Coronary artery (tissue), 2 donors: ENCODE data around the gene MUL1.

Experiments
- DNase-seq: peaks from one replicate; pipeline ENCODE4 v3.0.0-alpha.2; 2017; ENCODE audit warnings: low spot score
- H3K27ac ChIP-seq, 2 donors: fragments of 200-600 bp; sonication (generic); one replicate each; pipeline ENCODE4 v1.5.1; 2016 to 2019
- H3K4me3 ChIP-seq: fragments of 200-600 bp; sonication (generic); 2 replicates; pipeline ENCODE4 v1.5.1; 2016; ENCODE audit warnings: mild to moderate bottlenecking, moderate library complexity
- CTCF ChIP-seq: fragments of 200-600 bp; sonication (generic); IDR thresholded peaks from one replicate; pipeline ENCODE4 v1.5.1; 2019; ENCODE audit warnings: antibody characterized with exemption

The MUL1 gene

GRCh38 chr1:20474333-20474975 lies 33.5 kb downstream of the MUL1 start:
- H3K27ac ChIP-seq = no peak overlapping the region
- no peak overlapping the region for H3K4me3 ChIP-seq
- no peak for TF ChIP-seq CTCF
- DNase-seq = no peak

GRCh38 chr1:20473894-20474293 lies 34.1 kb downstream of the MUL1 start:
- no peak for DNase-seq
- TF ChIP-seq CTCF = no peak
- H3K27ac ChIP-seq = no peak overlapping the region
- H3K4me3 ChIP-seq = no peak overlapping the region

DNA sequence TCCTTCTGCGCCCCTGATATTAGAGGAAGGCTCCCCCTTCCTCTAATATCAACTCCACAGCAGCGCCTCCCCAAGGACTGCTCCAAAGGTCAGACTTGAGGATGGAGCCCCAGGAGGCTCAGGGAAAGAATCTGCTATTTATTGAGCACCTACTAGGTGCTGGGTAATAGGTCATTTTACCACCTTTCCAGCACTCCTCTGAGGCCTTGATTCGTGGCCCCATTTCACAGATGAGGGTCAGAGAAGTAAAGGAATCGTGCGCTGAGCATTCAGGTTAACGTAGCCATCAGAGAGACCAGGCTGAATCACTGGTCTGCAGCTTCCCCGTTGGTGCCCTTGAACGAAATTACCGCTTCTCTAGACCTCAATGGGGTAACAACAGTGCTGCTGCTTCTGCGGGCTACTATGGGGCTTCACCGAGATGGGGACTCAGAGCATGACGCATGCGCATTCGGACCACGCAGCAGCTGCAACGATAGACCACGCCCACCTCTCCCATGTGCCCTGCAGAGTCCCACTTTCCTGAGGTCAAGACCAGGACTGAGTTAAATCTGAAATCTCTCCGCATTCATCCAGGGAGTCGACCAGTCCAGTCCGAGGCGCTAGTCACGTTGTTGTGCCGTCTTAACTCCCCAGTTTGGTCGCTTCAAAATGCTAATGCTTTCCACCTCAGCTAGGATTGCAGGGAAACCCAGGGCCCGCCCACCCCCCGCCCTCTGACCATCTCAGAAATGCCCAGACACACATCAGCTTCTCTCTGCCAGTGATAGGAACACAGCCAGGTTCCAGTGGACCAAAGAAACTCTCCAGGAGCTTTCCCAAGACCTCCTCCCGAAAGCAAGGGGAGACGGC lies 34.9 kb downstream of the MUL1 start:
- TF ChIP-seq CTCF = no peak
- no peak for DNase-seq
- no peak overlapping the region for H3K4me3 ChIP-seq

DNA sequence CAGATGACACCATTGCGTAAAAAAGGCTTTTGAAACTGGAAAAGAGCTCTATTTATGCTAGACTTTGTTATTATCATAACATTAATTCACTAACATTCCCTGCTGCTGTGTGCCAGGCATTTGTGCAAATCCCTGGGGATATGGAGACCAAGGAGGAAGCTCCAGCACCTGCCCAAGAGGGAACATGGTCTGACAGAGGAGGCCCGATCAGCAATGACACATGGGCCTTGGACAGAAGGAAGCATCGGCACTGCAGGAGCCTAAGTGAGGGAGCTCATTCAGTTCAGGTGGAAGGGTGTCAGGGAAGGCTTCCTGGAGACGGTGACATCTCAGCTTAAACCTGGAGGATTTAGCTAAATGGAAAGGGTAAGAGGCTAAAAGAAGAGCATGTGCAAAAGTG lies 35.8 kb downstream of the MUL1 start:
- DNase-seq = no peak
- Histone ChIP-seq H3K4me3 (no peak overlapping the region), H3K27ac (no peak overlapping the region)
- TF ChIP-seq CTCF = no peak

More for the DNA sequence above, 34.9 kb downstream of the MUL1 start:
- no peak overlapping the region for H3K27ac ChIP-seq

DNA sequence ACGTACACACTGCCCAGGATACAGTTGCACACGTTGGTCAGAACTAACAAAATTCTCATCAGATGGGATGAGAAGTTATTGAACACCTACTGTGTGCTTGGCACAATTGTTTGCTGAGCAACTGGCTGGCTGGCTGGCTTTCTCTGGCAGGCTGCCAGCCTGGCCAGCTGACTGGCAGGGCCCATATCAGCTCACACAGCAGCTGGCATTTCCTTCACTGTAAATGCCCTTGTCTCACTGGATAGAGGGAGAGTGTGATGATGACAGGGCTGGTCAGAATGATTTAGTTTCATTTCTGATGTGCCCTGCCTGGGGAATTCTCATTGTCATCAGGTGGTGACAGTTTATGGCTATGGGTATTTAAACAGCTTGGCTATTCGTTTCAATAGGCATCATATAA lies 37.8 kb downstream of the MUL1 start:
- DNase-seq = no peak
- TF ChIP-seq CTCF = no peak
- Histone ChIP-seq H3K27ac (no peak overlapping the region), H3K4me3 (no peak overlapping the region)

DNA sequence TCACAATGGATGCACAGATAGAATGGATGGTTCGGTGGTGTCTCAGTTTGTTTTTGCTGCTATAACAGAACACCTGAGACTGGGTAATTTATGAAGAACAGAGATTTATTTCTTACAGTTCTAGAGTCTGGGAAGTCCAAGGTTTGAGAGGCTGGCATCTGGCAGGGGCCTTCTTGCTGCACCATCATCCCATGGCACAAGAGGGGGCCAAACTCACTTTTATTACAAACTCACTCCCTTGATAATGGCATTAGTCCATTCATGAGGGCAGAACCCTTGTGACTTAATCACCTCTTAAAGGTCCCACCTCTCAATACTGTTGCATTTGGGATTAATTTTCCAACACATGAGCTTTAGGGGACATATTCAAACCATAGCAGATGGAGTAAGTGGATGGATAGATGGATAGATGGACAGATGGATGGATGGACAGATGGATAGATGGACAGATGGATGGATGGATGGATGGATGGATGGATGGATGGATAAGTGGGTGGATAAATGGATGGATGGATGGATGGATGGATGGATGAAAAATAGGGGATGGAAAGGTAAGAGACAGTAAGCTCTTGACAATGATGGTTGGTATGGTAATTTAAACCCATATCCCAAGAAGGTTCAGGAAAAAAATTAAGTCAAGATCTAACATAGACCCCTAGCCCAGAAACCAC lies 38.4 kb downstream of the MUL1 start:
- no peak for DNase-seq
- Histone ChIP-seq H3K4me3 (no peak overlapping the region), H3K27ac (no peak overlapping the region)
- TF ChIP-seq CTCF = no peak
